H1 (cell line): ENCODE results near the gene TMEM107. TPM values are rescaled to one million over a fixed set of nuclear protein-coding genes. Genes with fewer than 3 reads are reported as not detected.

Experiments used
- CTCF ChIA-PET: fragments of 300-600 bp; sonication (Branson Sonifier 250); formaldehyde crosslinking; loops from one replicate; lab custom pipeline; 2021; ENCODE audit not compliant: partially characterized antibody; lab: Charles Lee
- POLR2A ChIA-PET: fragments of 300-600 bp; sonication (Branson Sonifier 250); formaldehyde crosslinking; loops from one replicate; lab custom pipeline; 2021; ENCODE audit warnings: inconsistent platforms; ENCODE audit not compliant: partially characterized antibody; lab: Charles Lee
- DNase-seq, 2 experiments: peaks; one replicate each; pipeline versions ENCODE4 v3.0.0 to v3.0.0-alpha.2; 2010 to 2022; ENCODE audit warnings: low spot score in 2 of 2, low read depth in 1 of 2, mixed read lengths in 1 of 2
- FAIRE-seq: peaks from 2 replicates; lab custom pipeline; 2011; peaks lifted over from hg19 to GRCh38; lab: Jason Lieb, UNC
- H2AFZ ChIP-seq: 2 replicates; pipeline ENCODE4 v1.8.1; 2012; ENCODE audit warnings: low read length, inconsistent platforms
- H2AK5ac ChIP-seq: 2 replicates; pipeline ENCODE4 v1.6.1; 2013; ENCODE audit warnings: low read depth, low read length
- H2BK120ac ChIP-seq: replicated peaks from 2 replicates; pipeline ENCODE3; 2013; ENCODE audit warnings: low read depth, low read length, inconsistent platforms
- H2BK12ac ChIP-seq: 2 replicates; pipeline ENCODE4 v1.6.1; 2013; ENCODE audit warnings: low read depth, low read length
- H2BK15ac ChIP-seq: 2 replicates; pipeline ENCODE4 v1.6.1; 2013; ENCODE audit warnings: low read length
- H2BK20ac ChIP-seq: 2 replicates; pipeline ENCODE4 v1.6.1; 2013; ENCODE audit warnings: low read length
- H2BK5ac ChIP-seq: 2 replicates; pipeline ENCODE4 v1.6.1; 2013; ENCODE audit warnings: low read depth, low read length
- H3K14ac ChIP-seq: 2 replicates; pipeline ENCODE4 v1.6.1; 2013; ENCODE audit warnings: inconsistent platforms; ENCODE audit not compliant: insufficient read length
- H3K18ac ChIP-seq: 2 replicates; pipeline ENCODE4 v1.6.1; 2013; ENCODE audit warnings: low read length; ENCODE audit errors: extremely low read depth
- H3K23ac ChIP-seq: 2 replicates; pipeline ENCODE4 v1.6.1; 2013; ENCODE audit warnings: inconsistent platforms; ENCODE audit not compliant: insufficient read length
- H3K23me2 ChIP-seq: 2 replicates; pipeline ENCODE4 v1.6.1; 2013; ENCODE audit warnings: low read depth, low read length
- H3K27ac ChIP-seq: 2 replicates; pipeline ENCODE4 v1.6.1; 2011; ENCODE audit warnings: low read depth, low read length, inconsistent platforms
- H3K27me3 ChIP-seq, 4 experiments: replicated peaks in 1 of 4; 1 replicate in 1 of 4; 2 replicates in 3 of 4; pipeline versions ENCODE4 v1.6.1 to v1.8.1; 2011 to 2013; ENCODE audit warnings: low read length in 3 of 4, mild to moderate bottlenecking in 3 of 4, inconsistent platforms in 2 of 4, mixed read lengths in 2 of 4, moderate library complexity in 1 of 4; ENCODE audit not compliant: control insufficient read depth in 3 of 4, insufficient read depth in 3 of 4; ENCODE audit errors: extremely low read depth in 1 of 4
- H3K36me3 ChIP-seq, 4 experiments: 2 replicates each; pipeline versions ENCODE4 v1.6.1 to v1.8.1; 2011 to 2013; ENCODE audit warnings: mild to moderate bottlenecking in 4 of 4, low read length in 3 of 4, moderate library complexity in 2 of 4, control low read depth in 1 of 4, inconsistent platforms in 1 of 4; ENCODE audit not compliant: insufficient read depth in 4 of 4, control insufficient read depth in 2 of 4
- H3K4ac ChIP-seq: replicated peaks from 2 replicates; pipeline ENCODE3; 2013; ENCODE audit warnings: low read length, low read depth, mixed read lengths, inconsistent platforms; ENCODE audit not compliant: insufficient read length
- H3K4me1 ChIP-seq, 4 experiments: replicated peaks in 1 of 4; 1 replicate in 1 of 4; 2 replicates in 3 of 4; pipeline versions ENCODE4 v1.6.1 to v1.8.1; 2011 to 2013; ENCODE audit warnings: low read length in 3 of 4, inconsistent platforms in 2 of 4, mixed read lengths in 1 of 4; ENCODE audit not compliant: insufficient read depth in 4 of 4, control insufficient read depth in 3 of 4
- H3K4me2 ChIP-seq, 2 experiments: 2 replicates each; pipeline versions ENCODE4 v1.6.1 to v1.8.1; 2011 to 2013; ENCODE audit warnings: low read depth in 2 of 2, low read length in 2 of 2, control low read depth in 1 of 2, inconsistent platforms in 1 of 2, mild to moderate bottlenecking in 1 of 2; ENCODE audit not compliant: insufficient read depth in 1 of 2
- H3K4me3 ChIP-seq, 4 experiments: fragments of 200-600, 300-600 bp in 1 of 4; sonication (generic), shearing (Covaris generic), sonication (Bioruptor Twin) in 1 of 4; 2 replicates each; pipeline versions ENCODE4 v1.5.1 to v1.8.1; 2011 to 2016; ENCODE audit warnings: low read length in 4 of 4, low read depth in 3 of 4, control low read depth in 2 of 4, inconsistent platforms in 2 of 4, mild to moderate bottlenecking in 2 of 4, mixed read lengths in 1 of 4, moderate library complexity in 1 of 4; ENCODE audit not compliant: insufficient read depth in 2 of 4; ENCODE audit errors: extremely low read depth in 1 of 4
- H3K56ac ChIP-seq: replicated peaks from 2 replicates; pipeline ENCODE3; 2013; ENCODE audit warnings: low read depth, mild to moderate bottlenecking, mixed read lengths, low read length, inconsistent platforms; ENCODE audit not compliant: insufficient read length
- H3K79me1 ChIP-seq: 2 replicates; pipeline ENCODE4 v1.6.1; 2013; ENCODE audit warnings: low read depth, low read length, control low read depth
- H3K79me2 ChIP-seq, 2 experiments: 2 replicates each; pipeline versions ENCODE4 v1.6.1 to v1.8.1; 2012 to 2013; ENCODE audit warnings: low read length in 2 of 2, mild to moderate bottlenecking in 2 of 2, inconsistent platforms in 1 of 2; ENCODE audit not compliant: insufficient read depth in 2 of 2, control insufficient read depth in 1 of 2
- H3K9ac ChIP-seq, 4 experiments: replicated peaks in 1 of 4; 1 replicate in 1 of 4; 2 replicates in 3 of 4; pipeline versions ENCODE4 v1.6.1 to v1.8.1; 2011 to 2013; ENCODE audit warnings: low read depth in 3 of 4, low read length in 3 of 4, control low read depth in 2 of 4, mild to moderate bottlenecking in 2 of 4, moderate library complexity in 2 of 4, inconsistent platforms in 1 of 4; ENCODE audit errors: extremely low read depth in 1 of 4
- H3K9me3 ChIP-seq, 2 experiments: 2 replicates each; pipeline versions ENCODE4 v1.6.1 to v1.8.1; 2012 to 2013; ENCODE audit warnings: mild to moderate bottlenecking in 2 of 2, moderate library complexity in 2 of 2, control low read depth in 1 of 2, inconsistent platforms in 1 of 2, low read depth in 1 of 2, low read length in 1 of 2, mixed read lengths in 1 of 2; ENCODE audit not compliant: insufficient read depth in 2 of 2
- H4K20me1 ChIP-seq, 2 experiments: replicated peaks in 1 of 2; 2 replicates each; pipeline versions ENCODE3 to v1.8.1; 2011 to 2013; ENCODE audit warnings: inconsistent platforms in 2 of 2, low read length in 2 of 2, mild to moderate bottlenecking in 1 of 2; ENCODE audit not compliant: insufficient read depth in 2 of 2, control insufficient read depth in 1 of 2
- H4K5ac ChIP-seq: 2 replicates; pipeline ENCODE4 v1.6.1; 2013; ENCODE audit warnings: low read length, low read depth, mixed read lengths, inconsistent platforms; ENCODE audit not compliant: insufficient read length
- H4K8ac ChIP-seq: 2 replicates; pipeline ENCODE4 v1.8.0; 2013; ENCODE audit warnings: mild to moderate bottlenecking, moderate library complexity, low read length, inconsistent platforms; ENCODE audit not compliant: insufficient read depth; ENCODE audit errors: extremely low read depth
- H4K91ac ChIP-seq: replicated peaks from 2 replicates; pipeline ENCODE3; 2013; ENCODE audit warnings: low read length, mixed read lengths, inconsistent platforms; ENCODE audit not compliant: insufficient read length
- ATF3 ChIP-seq: IDR thresholded peaks from 2 replicates; pipeline ENCODE4 v1.6.1; 2011; ENCODE audit warnings: low read depth, mild to moderate bottlenecking, low read length; ENCODE audit not compliant: insufficient read depth
- CREB1 ChIP-seq: IDR thresholded peaks from 2 replicates; pipeline ENCODE4 v1.6.1; 2012; ENCODE audit warnings: inconsistent platforms
- EGR1 ChIP-seq: IDR thresholded peaks from 2 replicates; pipeline ENCODE4 v1.6.1; 2011; ENCODE audit warnings: low read depth, low read length, borderline replicate concordance
- EZH2 ChIP-seq: fragments of 200-600 bp; sonication (generic); IDR thresholded peaks from 2 replicates; pipeline ENCODE4 v1.7.1; 2012; ENCODE audit warnings: low read depth, mild to moderate bottlenecking, moderate library complexity, low read length, inconsistent platforms; ENCODE audit not compliant: severe bottlenecking
- NANOG ChIP-seq: IDR thresholded peaks from 2 replicates; pipeline ENCODE4 v1.6.1; 2011; ENCODE audit warnings: low read length, low read depth, mild to moderate bottlenecking, inconsistent platforms; ENCODE audit not compliant: insufficient read depth, poor library complexity, severe bottlenecking
- PHF8 ChIP-seq: fragments of 200-600 bp; sonication (generic); conservative IDR thresholded peaks from 2 replicates; pipeline ENCODE4 v1.7.1; 2012; ENCODE audit warnings: low read depth, mild to moderate bottlenecking, inconsistent platforms, low read length, moderate library complexity
- POU5F1 ChIP-seq: IDR thresholded peaks from 2 replicates; pipeline ENCODE4 v1.6.1; 2011; ENCODE audit warnings: low read depth, mild to moderate bottlenecking, low read length, moderate library complexity
- SIRT6 ChIP-seq: IDR thresholded peaks from one replicate; pipeline ENCODE4 v1.7.1; 2012; ENCODE audit warnings: low read length, inconsistent platforms
- SP2 ChIP-seq: IDR thresholded peaks from 2 replicates; pipeline ENCODE4 v1.6.1; 2012; ENCODE audit warnings: mild to moderate bottlenecking, low read length, inconsistent platforms
- TAF1 ChIP-seq: IDR thresholded peaks from 2 replicates; pipeline ENCODE4 v1.6.1; 2011; ENCODE audit warnings: mild to moderate bottlenecking, low read depth, low read length
- TBP ChIP-seq: IDR thresholded peaks from 2 replicates; pipeline ENCODE4 v1.6.1; 2011; ENCODE audit warnings: low read depth, low read length, improper control_type of control experiment
- WGBS, 2 experiments: shearing (Covaris generic) in 1 of 2; methylation state at CpG; one replicate each; pipeline versions ENCODE4 v1.1.6 to v1.1.7; 2013 to 2015; ENCODE audit warnings: low lambda C conversion rate in 2 of 2, mixed read lengths in 2 of 2, inconsistent platforms in 1 of 2, low coverage in 1 of 2, missing lambda C conversion rate in 1 of 2; ENCODE audit not compliant: insufficient replicate concordance in 2 of 2, insufficient coverage in 1 of 2, insufficient read length in 1 of 2; ENCODE audit errors: extremely low coverage in 1 of 2, missing lambda C conversion rate in 1 of 2; 5-methylcytosine and 5-hydroxymethylcytosine counted together
- polyA plus RNA-seq, 7 experiments: library from polyadenylated mRNA; depleted of rRNA in 3 of 7; stranded (reverse) in 5 of 7; unstranded in 2 of 7; fragments of >200 nt in 5 of 7; fragments of 200-250 nt in 2 of 7; gene quantifications; 1 replicate in 5 of 7; 2 replicates in 1 of 7; 4 replicates in 1 of 7; pipeline versions ENCODE4 v1.2.1 to v1.2.3, GENCODE V29; 2011 to 2013; ENCODE audit warnings: missing spikeins in 2 of 7, mixed read lengths in 2 of 7
- total RNA-seq: library from RNA; stranded (reverse); fragmentation: NEBNext Ultra II Directional; extraction: Animal tissue kit (Norgen Biotek cat#: 25700); gene quantifications from 2 replicates; pipeline ENCODE4 v1.2.1, GENCODE V29; 2021

Gene TMEM107
- total and polyA plus RNA-seq, 2 of the 8 experiments (the other 6 are each of a cell fraction or from before 2014, with no cell fraction given) = 17.3 to 21.5 TPM

GRCh38 chr17:8222630-8223355, 46.6 kb upstream of the TMEM107 start:
- H2AFZ ChIP-seq = no peak overlapping the region
- TF ChIP-seq TBP (peak; percentile 100), SP2 (no peak), PHF8 (peak; percentile 29; the same call in 1 of the 2 replicates), ATF3 (no peak), NANOG (no peak), TAF1 (peak; percentile 65), POU5F1 (no peak), EGR1 (peak; percentile 86), EZH2 (no peak), SIRT6 (no peak), CREB1 (peak; percentile 69)

More at GRCh38 chr17:8222630-8223355, 46.6 kb upstream of the TMEM107 start:
- no peaks in the 10 kb centered on the region for H3K27me3 ChIP-seq
- H4K8ac ChIP-seq = 0 out of 2 replicates have a peak overlapping the region, but pooled peaks have one; percentile 74
- H3K79me1 ChIP-seq = no peaks in the 10 kb centered on the region
- H3K27ac ChIP-seq = peak overlapping the region; percentile 84; the same call in 1 of the 2 replicates
- peak overlapping the region; percentile 89 to 96 for H3K4me2 ChIP-seq
- ChIA-PET POLR2A (interaction anchor here (0.6 to 53.4 kb wide), 19 partner anchors 14 to 535 kb away, joined by 3 to 1521 read pairs (median 6); partner anchors contain the start of genes AURKB, BORCS6, CTC1 and KRABD2), CTCF (interaction anchor here (0.9 to 4.1 kb wide), 10 partner anchors 10 to 161 kb away, joined by 3 to 26 read pairs (median 4); no protein-coding TSS in a partner anchor)
- H3K18ac ChIP-seq = peak overlapping the region; percentile 96
- H3K4me1 ChIP-seq = peaks cover 0 to 15% (median 2%) of the 10 kb centered on the region in 4 experiments; a peak in 4 of 7 replicates
- peak overlapping the region; percentile 88; the same call in 1 of the 2 replicates for H2BK15ac ChIP-seq
- peak overlapping the region; percentile 92 for H3K4ac ChIP-seq
- H3K9ac ChIP-seq = peak overlapping the region in 3 of 4 experiments; percentile 39 to 73 (median 73); a peak in 5 of 7 replicates
- H2AK5ac ChIP-seq = no peak overlapping the region
- peaks cover 19% of the 10 kb centered on the region for H3K23me2 ChIP-seq
- peak overlapping the region; percentile 25 for H4K91ac ChIP-seq
- H2BK120ac ChIP-seq = peak overlapping the region; percentile 9
- no peak overlapping the region for H2BK20ac ChIP-seq
- 1% methylated on average over 49 of the region's 49 CpGs; no CpG with 5 or more reads in 1 of the 2 experiments for WGBS, 2 experiments
- H4K20me1 ChIP-seq = peaks cover 2 to 6% of the 10 kb centered on the region in 2 experiments
- DNase-seq (peak; percentile 83 to 98), FAIRE-seq (no peak)
- no peak overlapping the region for H3K23ac ChIP-seq
- peaks cover 0 to 5% (median 0%) of the 10 kb centered on the region in 4 experiments; a peak in 2 of 8 replicates for H3K36me3 ChIP-seq
- H2BK12ac ChIP-seq = no peak overlapping the region
- H3K9me3 ChIP-seq = no peaks in the 10 kb centered on the region
- H4K5ac ChIP-seq = peak overlapping the region; percentile 69
- peak overlapping the region; percentile 88 for H3K56ac ChIP-seq
- peak overlapping the region; percentile 67 to 97 (median 88) for H3K4me3 ChIP-seq
- H3K79me2 ChIP-seq = no peaks in the 10 kb centered on the region
- H3K14ac ChIP-seq = no peak overlapping the region
- H2BK5ac ChIP-seq = peak overlapping the region; percentile 89; the same call in 1 of the 2 replicates
